RCC 7860 (cell line): Measurements from ENCODE around the gene KCNE1.
"Not testable (repeated sequence)": the region's sequence is repeated elsewhere in the genome, so short reads cannot be mapped to it uniquely, and the experiment has no call there.

Experiments used
- DNase-seq: peaks from one replicate; pipeline ENCODE4 v3.0.0-alpha.2; 2015; ENCODE audit warnings: low spot score
- FAIRE-seq: peaks from 2 replicates; lab custom pipeline; 2012; peaks lifted over from hg19 to GRCh38; lab: Jason Lieb, UNC

Gene KCNE1

DNA sequence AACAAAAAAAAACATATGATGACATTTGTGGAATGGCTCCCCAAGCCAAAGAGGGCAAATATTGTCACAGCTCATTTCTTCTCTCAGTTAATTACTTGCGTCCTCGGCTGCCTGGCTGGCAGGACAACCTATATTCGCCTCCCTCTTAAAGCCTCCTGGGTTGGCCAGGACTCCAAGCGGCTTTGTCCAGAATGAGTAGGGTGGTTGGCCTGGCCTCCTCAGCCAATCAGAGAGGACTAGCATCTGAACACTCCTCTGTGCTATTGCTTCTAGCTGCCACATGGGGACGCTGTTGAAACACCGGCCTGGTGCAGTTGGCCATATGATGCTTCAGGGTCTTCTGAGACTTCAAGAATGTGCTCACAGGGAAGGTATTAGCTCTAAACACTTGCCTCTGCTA is 83.6 kb downstream of the KCNE1 start:
- FAIRE-seq, DNase-seq: not testable (repeated sequence)

DNA sequence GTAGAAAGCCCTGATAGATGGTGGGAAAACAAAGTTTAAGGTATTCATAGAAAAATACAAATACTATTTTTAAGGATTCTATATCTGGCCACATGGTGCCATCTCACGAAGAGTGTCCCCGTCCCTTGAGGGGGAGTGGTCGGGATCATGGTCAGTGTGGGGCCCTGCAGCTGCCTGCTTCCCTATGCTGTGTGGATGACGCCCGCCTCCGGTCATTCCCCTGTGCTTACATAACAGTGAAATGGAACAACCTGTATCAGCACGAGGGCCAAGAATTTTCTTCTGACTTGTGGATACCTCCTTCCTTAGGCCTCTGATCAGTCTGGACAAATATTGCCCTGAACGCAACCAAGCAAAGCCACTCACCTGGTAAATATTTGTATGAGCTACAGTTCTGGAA is 84.7 kb downstream of the KCNE1 start:
- not testable (repeated sequence) for FAIRE-seq

DNA sequence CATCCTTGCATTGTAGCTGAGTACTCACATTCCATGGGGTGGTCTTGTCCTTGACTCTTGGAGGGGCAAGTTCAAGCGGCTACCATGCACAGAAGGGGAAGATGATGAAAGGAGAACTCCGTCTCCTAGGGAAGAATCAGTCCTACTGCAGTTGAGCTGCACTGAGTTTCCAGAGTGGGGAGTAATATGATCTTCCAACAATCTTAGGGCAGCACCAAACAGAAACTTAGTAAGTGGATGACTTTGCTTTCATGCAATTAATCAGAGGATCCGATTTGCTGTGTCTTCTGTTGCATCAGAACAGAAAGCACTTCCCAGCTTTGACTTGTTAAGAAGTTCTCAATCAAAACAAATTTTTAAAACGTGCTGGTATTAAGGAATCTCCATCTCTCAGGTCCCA is 88.2 kb downstream of the KCNE1 start, which contains the start of gene SMIM34:
SMIM34 (minus strand) TSS at position 147 of the 400 bp plus-strand sequence; CDS start at position 35, 112 bp downstream.
- FAIRE-seq, DNase-seq: not testable (repeated sequence)

More for the DNA sequence above, 84.7 kb downstream of the KCNE1 start:
- DNase-seq, result not testable (repeated sequence)

DNA sequence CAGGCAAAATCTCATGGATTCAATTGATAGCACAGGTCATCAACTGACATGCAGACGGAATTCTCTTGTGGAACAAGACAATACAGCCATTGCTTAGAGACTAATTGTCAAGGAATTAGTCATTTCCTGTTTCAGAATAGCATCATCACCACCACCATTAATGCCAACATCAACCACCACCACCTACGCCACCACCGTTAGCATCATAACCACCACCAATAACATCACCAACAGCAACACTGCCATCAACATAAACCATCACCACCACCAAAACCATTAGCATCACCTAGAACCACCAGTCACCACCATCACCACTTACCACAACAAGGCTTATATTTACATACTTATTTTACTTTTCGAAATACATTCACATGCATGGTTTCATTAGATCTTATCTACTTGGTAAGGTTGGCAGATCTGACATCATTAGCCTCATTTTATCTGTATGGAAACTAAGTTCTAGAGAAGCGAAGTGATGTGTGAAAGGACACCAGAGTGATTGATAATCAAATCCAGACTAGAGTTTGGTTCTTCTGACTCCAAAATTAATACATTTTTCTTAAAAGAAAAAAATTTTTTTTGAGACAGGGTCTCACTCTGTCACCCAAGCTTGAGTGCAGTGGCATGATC is 94.4 kb downstream of the KCNE1 start:
- not testable (repeated sequence) for DNase-seq, FAIRE-seq

DNA sequence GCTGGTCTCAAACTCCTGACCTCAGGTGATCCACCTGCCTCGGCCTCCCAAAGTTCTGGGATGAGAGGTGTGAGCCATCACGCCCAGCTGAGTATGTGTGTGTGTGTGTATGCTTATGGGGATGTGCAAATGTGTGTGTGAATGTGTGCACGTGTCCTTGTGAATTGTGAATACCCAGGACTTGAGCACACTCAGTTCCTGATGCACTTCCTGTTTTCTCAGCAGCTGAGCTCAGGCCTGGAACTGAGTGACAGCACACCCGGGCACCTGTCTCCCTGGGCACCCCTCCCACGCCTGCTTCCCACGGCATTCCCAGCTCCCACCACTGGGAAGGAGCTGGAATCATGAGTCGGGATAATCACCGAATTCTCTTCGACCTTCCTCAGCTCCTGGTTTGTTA is 104.7 kb downstream of the KCNE1 start:
- not testable (repeated sequence) for DNase-seq, FAIRE-seq

DNA sequence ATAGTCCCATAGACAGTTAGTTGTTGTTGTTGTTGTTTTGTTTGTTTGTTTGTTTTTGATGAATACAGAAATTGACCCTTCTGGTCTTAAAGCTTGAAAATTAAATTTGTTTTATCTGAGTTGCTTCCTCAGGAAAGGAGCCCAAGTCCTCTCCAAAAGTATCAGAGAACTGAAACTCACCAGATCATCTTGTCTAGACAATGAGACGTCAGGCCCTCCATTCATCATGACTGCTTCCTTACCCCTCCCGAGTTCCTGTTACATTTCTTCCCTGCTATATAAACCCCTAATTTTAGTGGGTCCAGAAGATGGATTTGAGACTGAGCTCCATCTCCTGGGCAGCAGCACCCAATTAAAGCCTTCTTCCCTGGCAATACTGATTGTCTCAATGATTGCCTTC is 105.3 kb downstream of the KCNE1 start:
- FAIRE-seq, DNase-seq: not testable (repeated sequence)

DNA sequence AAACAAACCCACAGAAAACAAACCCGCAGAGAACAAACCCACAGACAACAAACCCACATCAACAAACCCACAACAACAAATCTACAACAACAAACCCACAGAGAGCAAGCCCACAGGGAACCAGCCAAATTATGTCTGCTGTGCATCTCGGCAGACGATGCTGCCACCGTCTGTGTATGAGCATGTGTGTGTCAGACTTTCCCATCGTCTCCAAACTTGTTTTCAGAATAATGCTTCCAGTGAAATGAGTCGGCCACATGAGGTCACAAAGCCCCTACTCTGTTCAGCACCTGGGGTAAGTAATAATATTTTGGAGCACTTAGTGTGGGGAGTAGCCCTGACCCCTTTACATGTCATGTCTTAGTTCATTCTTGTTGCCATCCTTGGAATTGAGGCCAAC is 105.9 kb downstream of the KCNE1 start:
- not testable (repeated sequence) for FAIRE-seq, DNase-seq

DNA sequence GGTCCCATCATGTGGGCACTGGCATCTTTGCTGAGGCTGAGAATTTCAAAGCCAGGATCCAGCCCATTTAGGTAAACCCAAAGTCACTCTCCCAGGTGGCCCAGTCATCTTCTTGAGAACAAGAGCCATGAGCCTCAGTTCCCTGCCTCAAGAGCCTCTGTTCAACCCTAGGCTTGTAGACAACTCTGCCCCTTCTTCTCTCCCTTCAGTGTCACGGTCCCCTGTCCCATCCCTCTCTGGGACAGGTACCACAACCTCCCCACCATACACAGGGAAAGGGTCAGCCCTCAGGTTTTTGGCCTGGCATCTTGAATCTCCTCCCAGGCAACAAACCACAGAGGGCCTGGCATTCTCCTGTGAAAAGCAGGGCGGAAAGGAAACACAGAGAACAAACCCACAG is 106.3 kb downstream of the KCNE1 start:
- not testable (repeated sequence) for DNase-seq, FAIRE-seq

DNA sequence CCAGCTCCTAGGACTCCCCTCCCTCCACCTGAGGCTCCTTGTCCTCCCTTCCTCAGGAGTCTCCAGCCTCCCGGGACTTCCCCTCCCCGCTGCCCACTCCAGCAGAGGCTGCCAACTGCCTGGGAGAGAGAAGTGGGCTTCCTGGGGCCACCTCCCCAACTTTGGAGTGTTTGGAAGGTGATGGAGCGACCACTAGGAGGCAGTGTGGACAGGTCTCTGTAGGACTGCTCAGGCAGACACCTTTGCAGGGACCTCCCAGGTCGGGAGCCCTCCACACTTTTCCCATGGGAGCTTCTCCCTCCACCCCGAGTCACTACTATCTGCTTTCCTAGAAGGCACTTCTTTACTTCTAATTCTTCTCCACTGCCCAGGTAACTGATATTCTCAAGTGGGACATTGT is 107.3 kb downstream of the KCNE1 start:
- DNase-seq, FAIRE-seq: not testable (repeated sequence)

DNA sequence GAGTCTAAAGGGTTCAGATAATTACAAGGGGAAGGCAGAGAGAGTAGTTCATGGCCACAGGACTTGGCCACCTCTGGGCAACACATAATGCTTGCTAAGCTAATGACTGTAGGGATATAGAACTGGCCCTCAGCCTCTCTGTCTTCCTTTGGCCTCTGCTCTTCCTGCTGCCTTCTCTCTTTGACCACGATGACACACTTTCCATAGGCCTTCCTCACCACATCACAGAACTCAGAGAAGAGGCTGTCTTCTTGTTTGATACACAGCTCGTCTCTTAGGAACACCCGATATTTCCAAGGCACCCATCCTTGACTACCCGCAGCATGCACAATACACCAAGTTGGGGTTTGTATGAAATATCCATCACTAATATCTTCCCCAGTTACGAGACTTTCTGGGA is 111.5 kb downstream of the KCNE1 start:
- FAIRE-seq, DNase-seq: not testable (repeated sequence)
